Lower lobe of right lung (tissue), 2 donors: ENCODE results near the gene VENTX. TPM values are rescaled to one million over a fixed set of nuclear protein-coding genes. Genes with fewer than 3 reads are reported as not detected.
A peak's percentile ranks its signal among the peaks of the same experiment; 100 is the strongest.

Source experiments
- ATAC-seq, 2 donors: fragments of 200-7000 bp; cut with Tn5 transposase; one replicate each; pipeline ENCODE4 v1.9.1; 2020 to 2022; ENCODE audit warnings: mild to moderate bottlenecking in 2 of 2, moderate library complexity in 2 of 2
- DNase-seq: peaks from one replicate; pipeline ENCODE4 v3.0.0-alpha.2; 2020
- H3K27ac ChIP-seq: fragments of 200-600 bp; one replicate; pipeline ENCODE4 v1.8.0; 2022
- H3K27me3 ChIP-seq: fragments of 200-600 bp; one replicate; pipeline ENCODE4 v1.8.0; 2022; ENCODE audit warnings: low read depth
- H3K36me3 ChIP-seq: fragments of 200-600 bp; one replicate; pipeline ENCODE4 v1.8.0; 2022; ENCODE audit warnings: mild to moderate bottlenecking
- H3K4me1 ChIP-seq: fragments of 200-600 bp; one replicate; pipeline ENCODE4 v1.8.0; 2022
- H3K4me3 ChIP-seq: fragments of 200-600 bp; one replicate; pipeline ENCODE4 v1.8.0; 2022; ENCODE audit warnings: mild to moderate bottlenecking
- H3K9me3 ChIP-seq: fragments of 200-600 bp; one replicate; pipeline ENCODE4 v1.8.0; 2022
- CTCF ChIP-seq: fragments of 200-600 bp; IDR thresholded peaks from one replicate; pipeline ENCODE4 v1.8.0; 2022; ENCODE audit warnings: antibody characterized with exemption, mild to moderate bottlenecking
- intact Hi-C: fragments of 100-400 bp; cut with DNase I; formaldehyde crosslinking; loops from one replicate; pipeline ENCODE4 v1.11.0; 2022
- total RNA-seq: library from RNA; stranded (reverse); fragmentation: NEBNext Ultra II Directional; extraction: Animal tissue kit (Norgen Biotek cat#: 25700); gene quantifications from one replicate; pipeline ENCODE4 v1.2.1, GENCODE V29; 2021
- donor health status: DM: no; HTN: yes; CAD: no; lungs with severe emphysema.

Gene VENTX
- total RNA-seq, 1 donor from 2014 or later: 4.5 TPM

GRCh38 chr10:133242611-133243356 is 5.1 kb downstream of the VENTX start:
- Histone ChIP-seq H3K9me3 (no peaks in the 10 kb centered on the region), H3K27ac (no peak overlapping the region), H3K4me3 (no peak overlapping the region), H3K4me1 (peaks cover 12% of the 10 kb centered on the region), H3K36me3 (no peaks in the 10 kb centered on the region), H3K27me3 (peaks cover 69% of the 10 kb centered on the region)
- no peak for TF ChIP-seq CTCF
- ATAC-seq (no peak), DNase-seq (no peak)
- intact Hi-C loops: no loop called here

- ATAC-seq (no peak), DNase-seq (no peak)
- Histone ChIP-seq H3K4me3 (no peak overlapping the region), H3K4me1 (peaks cover 12% of the 10 kb centered on the region), H3K9me3 (no peaks in the 10 kb centered on the region), H3K36me3 (no peaks in the 10 kb centered on the region), H3K27me3 (peaks cover 61% of the 10 kb centered on the region), H3K27ac (no peak overlapping the region)
- no peak for TF ChIP-seq CTCF
- intact Hi-C loops: no loop called here
Measured at GRCh38 chr10:133243593-133243992, 5.9 kb downstream of the VENTX start.

- Histone ChIP-seq H3K9me3 (no peaks in the 10 kb centered on the region), H3K4me3 (no peak overlapping the region), H3K4me1 (peaks cover 12% of the 10 kb centered on the region), H3K27me3 (peaks cover 44% of the 10 kb centered on the region), H3K36me3 (no peaks in the 10 kb centered on the region), H3K27ac (no peak overlapping the region)
- TF ChIP-seq CTCF: no peak
- ATAC-seq (peak in 1 of 2 donors; percentile 10), DNase-seq (no peak)
- intact Hi-C loops: no loop called here
Measured at GRCh38 chr10:133245439-133246235, 8.0 kb downstream of the VENTX start.

- Histone ChIP-seq H3K4me3 (no peak overlapping the region), H3K4me1 (peaks cover 8% of the 10 kb centered on the region), H3K27me3 (peaks cover 38% of the 10 kb centered on the region), H3K36me3 (no peaks in the 10 kb centered on the region), H3K9me3 (no peaks in the 10 kb centered on the region), H3K27ac (no peak overlapping the region)
- ATAC-seq: no peak
- TF ChIP-seq CTCF: no peak
- no peak for DNase-seq
- intact Hi-C loops: no loop called here
Measured at GRCh38 chr10:133246236-133246626, 8.6 kb downstream of the VENTX start.

- Histone ChIP-seq H3K9me3 (no peaks in the 10 kb centered on the region), H3K27ac (no peak overlapping the region), H3K36me3 (no peaks in the 10 kb centered on the region), H3K4me3 (no peak overlapping the region), H3K27me3 (peaks cover 25% of the 10 kb centered on the region), H3K4me1 (no peaks in the 10 kb centered on the region)
- ATAC-seq (no peak), DNase-seq (no peak)
- intact Hi-C loops: no loop called here
- TF ChIP-seq CTCF: no peak
Measured at GRCh38 chr10:133247681-133248333, 10.2 kb downstream of the VENTX start.
